NCI-H1436 treated with DMSO at 0.1 percent for 48 hours (cell line): ENCODE measurements around the gene SYN1.

Source experiments
- DNase-seq: peaks from one replicate; lab custom pipeline; 2025; lab: John Stamatoyannopoulos, UW

Gene SYN1

DNA sequence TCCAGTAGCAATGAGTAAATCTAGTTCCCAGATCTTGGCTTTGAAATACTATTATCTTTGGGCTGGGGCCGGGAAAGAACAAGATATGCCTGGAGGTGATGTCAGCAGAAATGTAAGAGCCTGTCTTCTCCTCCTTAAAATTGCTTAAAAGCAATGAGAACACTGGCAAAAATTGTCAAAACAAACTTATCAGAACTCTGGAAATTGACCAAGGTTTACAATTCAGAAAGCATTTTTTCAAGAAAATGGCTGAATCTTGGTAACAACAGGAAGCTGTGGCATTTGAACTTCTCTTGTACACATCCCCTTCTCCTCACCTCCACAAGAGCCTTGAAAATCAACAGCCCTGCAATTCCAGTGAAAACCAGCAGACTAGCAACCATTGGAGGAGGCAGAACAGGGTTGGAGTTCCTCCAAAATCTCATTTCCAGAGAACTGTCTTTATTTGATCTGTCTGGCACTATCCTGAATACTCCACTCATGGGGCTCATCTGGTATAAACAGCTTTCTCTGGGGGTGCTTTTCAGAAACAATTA is 23.9 kb downstream of the SYN1 start:
- no peak for DNase-seq

DNA sequence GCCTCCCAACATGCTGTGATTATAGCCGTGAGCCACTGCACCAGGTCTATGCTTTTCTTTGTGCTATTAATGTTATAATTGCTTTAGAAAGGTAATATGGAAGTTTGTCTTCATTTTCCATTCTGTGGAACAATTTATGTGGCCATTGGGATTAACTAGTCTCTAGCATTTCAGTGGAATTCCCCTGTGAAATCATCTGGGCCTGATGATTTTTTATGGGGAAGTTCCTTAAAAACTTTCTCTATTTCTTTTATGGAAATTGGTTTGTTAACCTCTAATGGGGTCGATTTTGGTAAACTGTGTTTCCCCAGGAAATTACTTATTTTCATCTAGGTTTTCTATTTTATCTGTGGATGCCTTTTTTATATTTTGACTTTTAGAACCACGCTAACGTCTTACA is 26.1 kb downstream of the SYN1 start:
- no peak for DNase-seq

DNA sequence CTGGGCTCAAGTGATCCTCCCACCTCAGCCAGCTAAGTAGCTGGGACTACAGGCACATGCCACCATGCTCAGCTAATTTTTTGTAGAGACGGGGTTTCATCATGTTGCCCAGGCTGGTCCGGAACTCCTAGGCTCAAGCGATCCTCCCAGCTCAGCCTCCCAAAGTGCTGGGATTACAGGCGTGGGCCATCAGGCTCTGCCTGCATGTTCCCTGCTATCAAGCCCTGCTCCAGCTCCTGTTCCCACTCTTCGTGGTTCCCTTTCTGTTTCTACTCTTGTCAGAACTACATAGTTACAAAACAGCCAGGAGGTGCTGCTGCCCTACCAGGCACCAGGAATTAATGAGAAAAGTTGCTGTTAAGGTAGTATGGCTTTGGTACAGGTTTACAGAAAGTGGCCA is 28.7 kb downstream of the SYN1 start:
- DNase-seq: no peak

DNA sequence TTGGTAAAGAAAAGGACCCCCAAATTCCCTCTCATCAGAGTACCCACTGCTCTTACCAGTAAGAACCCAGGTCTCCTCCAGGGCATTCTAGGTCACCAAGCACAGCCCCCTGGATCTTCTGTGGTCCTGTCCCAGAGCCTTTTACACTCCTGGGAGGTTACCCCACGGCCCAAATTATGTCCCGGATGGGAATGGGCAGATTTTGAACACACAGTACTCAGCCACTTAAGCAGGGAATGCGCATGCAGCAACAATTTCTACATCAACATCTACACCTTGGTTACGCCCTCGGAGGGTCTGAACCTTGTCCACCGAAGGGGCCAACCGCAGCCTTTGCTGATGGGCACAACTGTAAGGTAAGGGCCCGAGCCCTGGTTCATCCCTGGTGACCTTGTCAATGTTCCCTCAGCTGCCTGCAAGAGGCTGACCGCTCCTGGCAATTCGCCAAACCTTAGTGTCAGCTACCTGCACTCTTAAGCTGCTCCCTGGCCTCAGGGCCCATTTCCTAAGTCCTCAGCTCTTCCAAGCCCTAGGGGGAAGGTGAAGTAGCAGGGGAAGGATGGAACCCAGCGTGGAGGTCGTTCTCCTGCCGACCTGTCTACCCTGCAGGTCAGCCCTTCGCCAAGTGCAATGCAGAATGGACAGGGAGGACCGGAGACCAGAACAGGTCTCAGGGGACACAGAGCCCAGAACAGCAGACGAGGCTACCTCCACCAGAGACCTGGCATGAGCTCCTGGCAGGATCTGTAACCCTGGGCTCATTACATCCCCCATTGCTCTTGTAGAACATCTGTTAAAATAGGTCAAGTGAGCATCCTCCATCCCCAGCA is 31.5 kb downstream of the SYN1 start:
- DNase-seq: no peak

DNA sequence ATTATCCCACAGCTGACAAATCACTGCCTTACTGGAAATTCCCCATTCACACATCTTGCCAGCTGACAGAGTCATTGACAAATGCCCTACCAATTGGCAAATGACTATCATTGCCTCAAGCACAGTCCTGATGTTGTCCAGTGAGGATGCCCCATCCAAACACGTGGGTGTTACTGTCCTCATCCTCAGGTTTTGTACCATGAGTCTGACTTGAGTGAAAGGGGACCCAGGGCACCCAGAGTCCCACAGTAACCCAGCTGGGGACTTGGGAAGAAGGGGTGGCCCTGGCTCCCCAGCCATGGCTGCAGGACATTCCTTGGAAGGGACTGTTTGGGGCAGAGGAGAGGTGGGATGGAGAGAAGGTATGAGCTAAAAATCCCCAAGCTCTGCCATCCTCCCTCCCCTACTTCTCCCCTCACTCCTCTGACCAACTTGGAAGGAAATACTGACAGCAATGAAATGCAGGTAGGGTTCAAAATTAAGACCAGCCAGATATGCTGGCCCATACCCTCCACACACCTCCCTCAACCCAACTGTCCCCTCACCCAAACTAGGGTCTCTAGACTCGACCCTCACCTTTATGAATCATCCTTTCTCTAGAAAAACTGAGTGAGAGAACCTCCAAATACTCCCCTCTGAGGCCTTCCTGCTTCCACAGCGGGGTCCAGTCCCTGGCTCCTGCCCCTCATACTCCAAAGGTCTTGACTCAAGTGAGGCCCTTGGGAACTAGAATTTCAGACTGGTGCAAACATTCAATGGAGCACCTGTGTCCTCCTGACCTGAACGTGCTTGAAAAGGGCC is 32.4 kb downstream of the SYN1 start:
- no peak for DNase-seq

DNA sequence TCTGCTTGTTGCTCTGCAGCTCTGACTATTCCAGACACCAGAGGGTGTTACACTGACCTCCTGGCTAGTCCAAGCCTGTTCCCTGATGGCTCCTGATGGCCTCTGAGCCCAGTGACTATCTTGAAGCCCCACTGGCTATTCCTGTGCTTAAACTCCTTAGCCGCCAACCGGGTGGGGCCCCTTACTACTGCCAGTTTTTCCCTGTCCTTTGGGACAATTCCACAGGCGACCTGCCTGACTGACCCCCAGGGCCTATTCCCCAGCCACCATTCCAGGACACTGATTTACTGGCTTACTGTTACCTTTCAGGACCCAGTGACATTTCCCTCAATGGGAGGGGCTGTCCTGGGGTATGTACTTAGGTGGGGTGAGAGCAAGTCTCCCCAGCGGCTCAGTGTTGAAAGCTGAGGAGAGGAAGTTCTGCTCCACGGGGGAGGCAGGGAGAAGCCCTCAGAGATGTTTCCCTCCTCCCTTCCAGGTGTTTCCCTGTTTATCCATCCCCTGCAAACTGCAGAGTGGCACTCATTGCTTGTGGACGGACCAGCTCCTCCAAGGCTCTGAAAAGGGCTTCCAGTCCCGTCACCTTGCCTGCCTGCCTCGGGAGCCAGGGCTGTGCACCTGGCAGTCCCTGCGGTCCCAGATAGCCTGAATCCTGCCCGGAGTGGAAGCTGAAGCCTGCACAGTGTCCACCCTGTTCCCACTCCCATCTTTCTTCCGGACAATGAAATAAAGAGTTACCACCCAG is 33.4 kb downstream of the SYN1 start:
- DNase-seq: no peak

DNA sequence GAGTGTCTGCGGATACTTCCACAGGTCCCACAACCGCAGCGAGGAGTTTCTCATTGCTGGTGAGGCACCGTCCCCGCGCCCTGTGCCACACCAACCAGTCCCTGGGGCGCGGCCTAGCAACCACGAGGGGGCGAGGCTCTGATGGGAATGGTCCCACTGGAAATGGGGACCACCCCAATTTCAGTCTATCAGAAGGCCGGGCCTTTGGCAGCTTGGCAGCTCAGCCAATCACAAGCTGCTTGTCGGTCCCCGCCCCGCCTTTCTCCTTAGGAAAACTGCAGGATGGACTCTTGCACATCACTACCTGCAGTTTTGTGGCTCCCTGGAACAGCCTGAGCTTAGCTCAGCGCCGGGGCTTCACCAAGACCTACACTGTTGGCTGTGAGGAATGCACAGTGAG is 34.4 kb downstream of the SYN1 start:
- no peak for DNase-seq

DNA sequence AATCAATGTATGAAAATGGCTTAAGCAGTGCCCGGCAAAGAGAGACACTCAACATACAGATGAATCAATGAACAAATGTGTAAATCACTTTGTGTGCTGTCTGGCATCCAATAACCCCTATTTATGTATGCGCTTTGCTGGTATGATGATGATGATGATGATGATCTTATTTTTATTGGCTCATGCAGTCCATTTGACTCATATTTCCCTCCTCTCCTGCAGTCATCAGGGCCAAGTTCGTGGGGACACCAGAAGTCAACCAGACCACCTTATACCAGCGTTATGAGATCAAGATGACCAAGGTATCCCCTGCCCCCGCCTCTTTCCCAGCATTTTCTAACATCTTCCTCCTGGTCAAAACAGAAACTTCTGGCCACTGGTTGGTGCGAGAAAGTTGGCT is 34.9 kb downstream of the SYN1 start:
- DNase-seq: no peak

DNA sequence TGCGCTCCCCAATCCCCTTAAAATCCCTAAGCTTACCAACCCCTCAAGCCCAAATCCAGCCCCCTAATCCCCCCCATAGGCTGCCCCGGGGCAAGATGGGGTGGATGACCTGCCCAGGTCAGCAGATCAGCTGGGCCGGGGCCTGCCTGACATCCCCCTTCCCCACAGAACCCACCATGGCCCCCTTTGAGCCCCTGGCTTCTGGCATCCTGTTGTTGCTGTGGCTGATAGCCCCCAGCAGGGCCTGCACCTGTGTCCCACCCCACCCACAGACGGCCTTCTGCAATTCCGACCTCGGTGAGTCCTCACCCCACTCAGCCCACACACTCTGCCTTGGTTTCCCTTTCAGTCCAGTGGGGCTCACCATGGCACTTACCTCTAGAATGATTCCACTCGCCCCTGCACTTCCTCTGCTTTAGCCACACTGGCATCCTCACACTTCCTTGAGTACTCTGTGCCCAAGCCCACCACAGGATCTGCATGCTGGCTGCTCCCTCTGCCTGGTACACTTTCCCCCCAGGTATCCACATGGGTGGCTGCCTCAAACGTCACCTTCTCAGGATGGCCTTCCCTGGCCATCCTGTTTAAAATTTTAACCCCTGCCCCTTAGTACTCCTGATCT is 36.3 kb downstream of the SYN1 start:
- DNase-seq: no peak

DNA sequence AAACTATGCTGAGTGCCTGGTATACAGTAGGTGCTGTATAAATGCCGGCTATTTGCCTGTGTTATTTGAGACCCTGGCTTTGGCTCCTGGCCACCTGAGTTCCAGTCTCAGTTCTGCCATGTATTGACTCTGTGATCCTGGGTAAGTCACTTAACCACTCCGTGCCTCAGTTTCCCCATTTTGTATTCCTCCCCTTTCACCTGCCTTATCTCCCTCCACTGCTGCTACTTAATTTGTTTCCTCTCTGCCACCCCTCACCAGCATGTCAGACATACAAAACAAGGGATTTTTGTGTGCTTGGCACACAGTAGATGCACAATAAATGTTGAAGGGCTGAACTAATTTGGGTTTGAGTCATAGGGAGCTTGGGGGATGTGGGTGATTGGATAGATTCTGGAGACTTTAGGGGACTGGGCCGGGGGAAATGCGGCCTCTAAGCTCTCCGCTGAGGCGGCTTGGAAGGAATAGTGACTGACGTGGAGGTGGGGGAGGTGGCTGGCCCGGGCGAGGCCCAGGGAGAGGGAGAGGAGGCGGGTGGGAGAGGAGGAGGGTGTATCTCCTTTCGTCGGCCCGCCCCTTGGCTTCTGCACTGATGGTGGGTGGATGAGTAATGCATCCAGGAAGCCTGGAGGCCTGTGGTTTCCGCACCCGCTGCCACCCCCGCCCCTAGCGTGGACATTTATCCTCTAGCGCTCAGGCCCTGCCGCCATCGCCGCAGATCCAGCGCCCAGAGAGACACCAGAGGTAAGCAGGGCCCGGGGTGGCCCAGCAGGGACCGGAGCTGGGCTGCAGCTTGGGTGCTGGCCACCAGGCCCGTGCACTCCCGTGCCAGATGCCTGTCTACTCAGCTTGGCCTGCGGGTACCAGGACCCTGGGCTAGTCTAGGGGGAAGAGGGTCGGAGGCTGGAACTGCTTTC is 37.7 kb downstream of the SYN1 start, which contains the start of gene TIMP1:
TSS of gene TIMP1 (plus strand) at position 706 of the 917 bp plus-strand sequence. CDS start 980 bp downstream, outside the sequence.
- DNase-seq: no peak

DNA sequence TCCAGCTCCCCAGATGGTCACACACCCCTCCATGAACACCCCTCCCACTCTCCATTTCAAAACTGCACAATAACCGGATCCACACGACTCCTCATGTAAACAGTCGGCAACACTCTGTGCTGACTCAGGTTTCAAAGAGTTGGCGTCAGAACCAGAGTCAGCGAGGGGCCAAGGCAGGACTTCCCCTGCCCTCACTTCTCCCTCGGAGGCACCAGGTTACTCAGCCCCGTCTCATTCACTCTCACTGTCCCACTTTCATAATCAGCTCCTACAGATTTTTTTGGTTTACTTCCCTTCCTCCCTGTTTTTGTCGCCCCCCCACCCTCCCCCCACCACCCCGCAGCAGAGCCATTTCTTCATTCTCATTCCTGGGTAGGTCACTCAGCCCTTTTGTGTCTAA is 40.1 kb downstream of the SYN1 start:
- no peak for DNase-seq

DNA sequence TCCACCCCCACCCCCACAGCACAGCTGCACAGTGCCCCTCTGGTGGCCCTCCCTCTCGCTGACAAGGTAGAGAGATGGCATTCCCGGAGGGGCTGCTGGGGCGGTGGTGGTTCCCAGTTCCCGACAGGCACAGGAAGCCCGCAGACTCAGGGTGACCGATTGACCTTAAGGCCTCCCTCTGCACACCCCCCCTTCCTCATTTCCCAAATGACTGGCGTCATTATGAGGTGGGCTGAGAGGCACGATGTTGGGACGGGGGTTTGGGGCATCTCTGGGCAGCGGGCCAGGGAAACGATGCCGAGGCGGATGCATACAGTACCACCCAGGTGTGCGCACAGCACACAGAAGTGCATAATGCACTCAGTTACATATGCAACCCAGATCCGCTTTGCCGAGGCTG is 41.0 kb downstream of the SYN1 start:
- no peak for DNase-seq

DNA sequence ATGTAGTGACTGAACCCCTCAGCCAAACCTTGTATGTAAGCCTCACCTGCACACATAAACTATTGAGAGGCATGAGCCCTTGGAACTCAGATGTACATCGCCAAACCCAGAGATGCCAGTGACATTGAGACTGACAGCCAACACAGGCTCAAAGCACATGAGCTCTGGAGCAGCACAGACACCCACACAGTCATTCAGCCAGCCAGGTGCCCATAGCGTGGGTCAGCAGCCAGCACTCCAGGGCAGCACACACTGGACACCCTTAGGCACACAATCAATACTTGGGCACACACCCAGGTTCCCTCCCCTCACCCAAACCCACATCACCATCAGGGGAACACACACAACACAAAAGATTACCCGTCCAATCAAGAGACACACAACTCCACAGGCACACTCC is 41.8 kb downstream of the SYN1 start:
- DNase-seq: no peak

DNA sequence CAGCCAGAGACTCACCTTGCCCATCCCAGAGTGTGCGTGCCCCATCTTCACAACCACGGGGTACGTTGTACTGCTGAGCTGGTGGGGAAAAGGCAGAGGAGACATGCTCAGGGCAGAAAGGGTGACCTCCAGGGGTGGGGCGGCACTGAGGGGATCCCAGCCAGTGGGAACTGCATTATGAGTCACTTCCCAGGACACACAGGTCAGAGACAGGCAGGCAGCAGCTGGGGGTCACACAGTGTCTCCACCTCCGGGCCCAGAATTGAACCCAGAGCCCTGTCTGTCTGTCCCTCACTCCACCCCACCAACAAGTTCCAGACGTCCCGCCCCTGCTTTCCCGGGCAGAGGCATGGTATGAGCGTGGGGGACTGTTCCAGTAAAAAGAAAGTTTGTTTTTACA is 42.2 kb downstream of the SYN1 start:
- DNase-seq: no peak

DNA sequence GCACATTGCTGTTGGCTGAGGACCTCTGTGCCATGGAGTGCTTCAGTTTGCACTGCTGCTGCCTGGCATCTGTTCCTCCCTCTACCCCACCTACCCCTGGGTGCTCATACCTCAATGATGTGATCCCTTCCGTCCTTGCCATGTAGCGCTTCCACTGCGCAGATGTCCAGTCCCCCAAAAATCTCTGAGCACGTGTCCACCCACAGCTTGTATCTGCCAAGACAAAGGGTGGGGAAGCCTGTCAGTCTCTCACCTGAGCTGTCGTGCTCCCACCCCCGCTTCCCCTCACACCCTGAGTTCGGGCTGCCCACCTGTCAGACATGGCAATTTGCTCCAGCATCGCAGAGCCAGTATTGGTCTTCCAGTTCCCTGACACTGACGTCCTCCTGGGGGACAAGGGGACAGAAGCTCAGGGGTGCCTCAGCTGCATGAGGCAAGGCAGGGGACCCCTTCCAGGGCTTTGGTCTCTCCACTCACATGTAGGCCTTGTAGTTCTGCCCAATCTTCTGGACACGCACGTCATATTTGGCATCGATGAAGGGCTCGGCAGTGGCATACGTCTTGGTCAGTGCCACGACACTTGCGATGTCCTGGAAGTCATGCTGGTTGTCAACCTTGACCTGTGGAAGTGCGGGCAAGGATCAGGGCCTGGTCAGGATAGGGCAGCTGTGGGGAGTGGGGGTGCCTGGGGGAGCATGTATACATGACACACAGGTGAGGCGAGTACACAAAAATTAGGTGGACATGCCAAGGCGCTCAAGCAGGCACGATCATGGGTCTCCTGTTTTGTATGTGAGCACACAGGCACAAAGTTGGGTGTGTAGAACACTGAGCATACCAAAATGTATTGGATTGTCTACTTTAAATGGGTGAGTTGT is 43.4 kb downstream of the SYN1 start:
- DNase-seq: no peak

DNA sequence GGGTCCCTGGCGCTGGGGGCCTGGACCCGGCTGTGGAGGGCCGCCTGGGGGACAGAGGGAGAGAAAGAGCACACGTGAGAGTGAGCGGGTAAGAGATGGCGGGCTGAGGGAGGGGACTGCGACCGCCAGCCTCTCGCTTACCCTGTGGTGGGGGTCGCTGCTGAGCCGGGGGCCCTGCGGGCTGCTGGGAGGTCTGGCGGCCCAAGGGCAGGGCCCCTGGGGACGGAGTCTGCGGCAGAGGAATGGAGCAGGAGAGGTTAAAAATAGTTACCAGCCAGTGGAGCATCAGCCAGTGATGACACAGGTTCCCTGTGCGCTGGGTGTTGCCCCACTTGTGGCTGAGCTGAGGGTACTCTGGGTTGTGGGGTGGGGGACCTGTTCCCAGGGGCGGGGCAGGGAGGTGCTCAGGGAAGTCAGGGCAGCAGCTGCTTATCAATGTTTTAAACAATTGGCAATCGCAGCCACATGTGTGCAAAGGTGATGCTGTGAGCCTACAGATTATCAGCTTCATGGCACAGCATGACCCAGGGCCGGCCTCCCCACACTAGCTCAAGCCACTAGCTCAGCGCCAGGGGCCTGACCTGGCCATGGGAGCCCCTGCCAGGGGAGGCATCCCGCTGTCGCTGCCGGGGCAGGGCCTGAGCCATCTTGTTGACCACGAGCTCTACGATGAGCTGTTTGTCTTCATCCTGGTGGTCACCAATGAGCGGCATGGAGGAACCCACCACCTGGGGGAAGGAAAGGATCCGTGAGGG is 44.9 kb downstream of the SYN1 start:
- DNase-seq: no peak

DNA sequence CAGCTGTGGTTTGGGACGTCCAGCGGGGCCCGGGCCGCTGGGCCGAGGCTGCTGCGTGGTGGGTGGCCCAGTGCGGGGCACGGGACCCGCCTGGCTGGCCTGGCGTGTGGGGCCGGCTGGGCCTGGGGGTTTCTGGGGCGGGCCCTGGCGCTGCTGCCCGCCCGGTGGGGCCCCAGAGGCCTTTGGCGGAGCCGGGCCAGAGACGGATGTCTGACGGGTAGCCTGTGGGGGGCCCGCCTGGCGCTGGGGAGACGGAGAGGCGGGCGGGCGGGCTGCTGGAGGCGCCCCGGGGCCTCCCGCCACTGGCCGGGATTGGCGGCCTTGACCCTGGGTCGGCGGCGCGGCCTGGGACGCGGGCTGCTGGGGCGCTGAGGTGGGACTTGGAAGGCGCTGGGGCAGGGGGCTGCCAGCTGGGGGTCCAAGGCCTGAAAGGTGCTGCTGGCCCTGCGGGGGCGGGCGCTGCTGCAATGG is 45.5 kb downstream of the SYN1 start:
- no peak for DNase-seq

DNA sequence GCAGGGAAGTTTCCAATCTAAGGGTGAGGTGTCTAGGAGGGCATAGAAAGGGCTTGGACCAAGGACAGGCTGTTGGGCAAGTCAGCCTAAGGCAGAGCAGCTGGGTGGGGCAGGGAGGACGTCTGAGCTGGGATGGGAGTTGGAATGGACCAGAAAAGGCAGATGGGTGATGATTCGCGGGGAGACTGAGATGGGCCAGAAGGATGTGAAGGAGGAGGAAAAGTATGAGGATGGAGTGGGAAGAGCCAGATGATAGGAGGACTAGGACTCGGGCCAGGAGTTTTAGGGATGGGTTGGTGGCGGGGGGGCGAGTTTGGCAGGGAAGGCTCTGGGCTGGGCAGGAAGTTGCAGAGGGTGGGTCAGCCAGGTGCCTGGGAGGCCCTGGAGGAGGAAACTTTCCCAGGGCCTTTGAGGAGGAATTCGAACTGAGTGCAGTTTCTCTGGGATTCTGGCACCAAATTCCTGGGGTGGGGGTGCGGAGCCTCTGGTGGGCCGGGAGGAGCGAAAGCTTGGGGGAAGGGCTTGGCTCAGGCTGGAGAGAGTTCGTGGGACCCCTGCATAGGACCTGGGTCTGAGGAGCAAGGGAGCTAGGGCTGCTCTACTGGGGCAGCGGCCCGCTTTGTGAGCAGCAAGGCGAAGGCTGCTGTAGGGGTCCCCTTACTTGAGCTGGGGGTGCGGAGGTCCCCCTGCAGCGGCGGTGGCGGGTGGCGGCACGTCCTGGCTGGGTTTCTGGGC is 46.1 kb downstream of the SYN1 start:
- no peak for DNase-seq
